Right renal pelvis (tissue), 4 donors: Measurements from ENCODE around the gene CCL23. TPM values are rescaled to one million over a fixed set of nuclear protein-coding genes. Genes with fewer than 3 reads are reported as not detected.

Experiments used
- DNase-seq, 4 donors: peaks; one replicate each; pipeline ENCODE4 v3.0.0-alpha.2; 2013; ENCODE audit warnings: low read depth in 4 of 4, low spot score in 3 of 4, missing footprints in 1 of 4
- polyA plus RNA-seq, 4 donors: library from polyadenylated mRNA; unstranded; fragments of 120-200 nt; gene quantifications; one replicate each; pipeline ENCODE4 v1.2.1, GENCODE V29; 2013; ENCODE audit not compliant: insufficient read length in 4 of 4

Gene CCL23
- polyA plus RNA-seq, 4 donors = 0.35 to 0.48 TPM; not detected in 2

DNA sequence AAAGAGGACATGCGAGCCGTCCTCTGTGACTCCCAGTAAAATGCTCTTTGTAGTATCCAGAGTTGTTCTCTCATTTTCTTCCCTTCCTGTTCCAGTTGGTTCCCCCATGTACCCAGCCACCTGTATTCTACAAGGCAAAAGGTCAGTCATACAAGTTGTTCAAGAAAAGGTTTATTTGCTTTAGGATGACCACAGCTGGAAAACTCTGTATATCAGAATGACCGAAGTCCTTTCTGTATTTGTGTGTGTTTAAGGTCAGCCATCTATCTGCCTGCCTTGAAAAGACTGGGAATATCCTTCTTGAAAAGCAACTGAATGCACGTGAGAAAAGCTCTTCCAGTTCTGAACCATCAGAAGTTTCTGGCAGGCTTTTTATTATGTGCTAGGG lies 44.8 kb downstream of the CCL23 start:
- DNase-seq = no peak

GRCh38 chr17:35972535-35972934 lies 45.2 kb downstream of the CCL23 start:
- DNase-seq = no peak

- no peak for DNase-seq
Measured at GRCh38 chr17:35972066-35972465, 45.7 kb downstream of the CCL23 start.

DNA sequence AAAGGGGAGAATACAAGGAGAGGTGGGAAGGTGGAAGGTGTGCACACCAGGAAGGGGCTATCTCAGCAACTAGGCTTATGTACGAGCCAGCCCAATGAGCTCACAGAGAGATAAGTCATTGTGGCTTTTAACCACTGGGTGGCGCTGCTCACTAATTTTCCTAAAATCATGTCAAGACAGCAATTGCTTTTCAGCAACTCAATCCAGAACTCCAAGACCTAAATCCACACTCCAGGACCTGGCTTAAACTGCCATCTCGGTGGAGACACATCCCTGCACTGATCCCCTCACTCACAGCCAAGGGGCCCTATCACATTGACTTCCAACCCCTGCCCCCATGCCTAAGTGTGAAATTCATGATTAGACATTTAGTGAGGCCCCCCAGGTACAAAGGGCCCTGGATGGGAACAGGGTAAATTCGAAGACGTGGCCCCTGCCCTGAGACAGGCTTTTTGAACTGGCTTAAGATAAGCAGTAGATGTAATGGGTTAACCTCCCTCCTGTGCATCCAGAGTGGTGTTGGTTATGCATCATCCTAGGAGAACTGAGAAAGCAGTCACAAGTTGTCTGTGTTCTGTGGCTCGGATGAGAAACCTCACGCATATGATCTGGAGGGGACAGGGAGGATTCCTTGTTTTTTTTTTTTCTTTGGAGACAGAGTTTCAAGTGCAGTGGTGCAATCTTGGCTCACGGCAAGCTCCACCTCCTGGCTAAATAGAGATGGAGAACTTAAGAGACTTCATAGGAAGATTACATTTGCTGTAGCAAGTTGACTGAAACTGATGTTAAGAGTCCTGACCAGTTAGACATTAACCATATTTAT lies 48.0 kb downstream of the CCL23 start:
- DNase-seq = peak; percentile 75 to 85 (median 80)

DNA sequence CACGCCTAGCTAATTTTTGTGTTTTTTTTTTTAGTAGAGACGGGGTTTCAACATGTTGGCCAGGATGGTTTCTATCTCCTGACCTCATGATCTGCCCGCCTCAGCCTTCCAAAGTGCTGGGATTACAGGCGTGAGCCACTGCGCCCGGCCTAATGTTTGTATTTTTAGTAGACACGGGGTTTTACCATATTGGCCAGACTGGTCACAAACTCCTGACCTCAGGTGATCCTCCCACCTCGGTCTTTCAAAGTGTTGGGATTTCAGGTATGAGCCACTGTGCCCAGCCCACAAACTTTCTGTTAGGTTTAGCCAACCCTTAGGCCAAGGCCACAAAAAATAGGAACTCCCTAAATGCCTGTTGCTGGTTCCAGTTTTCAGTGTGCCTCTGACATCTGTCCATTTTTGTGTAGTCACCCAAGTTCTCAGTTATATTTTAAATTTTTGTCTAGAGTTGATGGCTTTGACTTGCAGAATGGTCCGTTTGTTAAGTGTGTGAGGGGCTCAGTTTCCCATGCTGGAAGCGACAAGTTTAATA lies 49.2 kb downstream of the CCL23 start:
- DNase-seq = no peak

GRCh38 chr17:35965272-35965671 lies 52.5 kb downstream of the CCL23 start:
- no peak for DNase-seq

DNA sequence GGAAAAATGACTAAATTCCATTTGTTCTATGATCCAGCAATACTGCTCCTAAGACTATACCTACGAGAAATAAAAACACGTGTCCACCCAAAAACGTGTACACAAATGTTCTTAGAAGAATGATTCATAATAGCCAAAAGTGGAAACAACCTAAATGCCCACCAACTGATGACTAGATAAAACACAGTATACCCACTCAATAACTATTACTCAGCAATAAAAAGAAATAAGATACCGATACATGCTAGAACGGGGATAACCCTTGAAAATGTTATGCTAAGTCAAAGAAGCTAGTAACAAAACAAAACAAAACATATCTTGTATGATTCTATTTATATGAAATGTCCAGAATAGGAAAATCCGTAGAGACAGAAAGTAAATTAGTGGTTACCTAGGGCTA lies 54.1 kb downstream of the CCL23 start:
- no peak for DNase-seq

Other genes with a start within 250 kb of the CCL23 start
- gene MMP28, start 222.3 kb downstream of the CCL23 start, polyA plus RNA-seq = 1 to 10 TPM; 1.3 to 2.2 (median 1.5) TPM
- 100 to 1,000 TPM; 194 to 227 (median 224) TPM for gene TAF15, start 208.5 kb downstream of the CCL23 start, polyA plus RNA-seq
- gene HEATR9, start 149.1 kb downstream of the CCL23 start, polyA plus RNA-seq = under 1 TPM in 2 of 4 donors, not detected in 2; 0.06 to 0.10 TPM
- gene CCL5, start 137.6 kb downstream of the CCL23 start, polyA plus RNA-seq = 1 to 10 TPM in 3 of 4 donors, under 1 TPM in 1; 1.00 to 2.1 (median 1.5) TPM
- gene RDM1, start 87.2 kb downstream of the CCL23 start, polyA plus RNA-seq = 1 to 10 TPM; 1.5 to 4.2 (median 2.7) TPM
- not detected for gene LYZL6, start 74.3 kb downstream of the CCL23 start, polyA plus RNA-seq
- gene CCL16, start 36.5 kb downstream of the CCL23 start, polyA plus RNA-seq = under 1 TPM; 0.09 to 0.39 (median 0.20) TPM
- gene CCL14, start 31.2 kb downstream of the CCL23 start, polyA plus RNA-seq = 10 to 100 TPM; 15.2 to 27.2 (median 18.9) TPM
- gene CCL15, start 16.4 kb downstream of the CCL23 start, polyA plus RNA-seq = 10 to 100 TPM in 1 of 4 donors, 1 to 10 TPM in 3; 7.7 to 10.0 (median 8.3) TPM
- not detected for gene CCL18, start 46.3 kb upstream of the CCL23 start, polyA plus RNA-seq
- 1 to 10 TPM in 3 of 4 donors, under 1 TPM in 1; 0.13 to 6.6 (median 3.5) TPM for gene CCL3, start 72.2 kb upstream of the CCL23 start, polyA plus RNA-seq
- gene CCL4, start 85.9 kb upstream of the CCL23 start, polyA plus RNA-seq = 1 to 10 TPM in 2 of 4 donors, under 1 TPM in 2; 0.38 to 3.2 (median 1.3) TPM
- 1 to 10 TPM; 3.6 to 8.5 (median 6.5) TPM for gene TBC1D3B, start 158.7 kb upstream of the CCL23 start, polyA plus RNA-seq
- 1 to 10 TPM in 2 of 4 donors, under 1 TPM in 2; 0.21 to 3.4 (median 1.5) TPM for gene CCL3L1, start 178.8 kb upstream of the CCL23 start, polyA plus RNA-seq
- gene CCL4L2, start 193.1 kb upstream of the CCL23 start, polyA plus RNA-seq = 1 to 10 TPM in 3 of 4 donors, under 1 TPM in 1; 0.26 to 3.5 (median 2.0) TPM
- gene TBC1D3I, start 246.6 kb upstream of the CCL23 start, polyA plus RNA-seq = under 1 TPM in 2 of 4 donors, not detected in 2; 0.17 to 0.52 TPM